ENCODE measurements around the gene ARSD.
"Not testable (repeated sequence)": the region's sequence is repeated elsewhere in the genome, so short reads cannot be mapped to it uniquely, and the experiment has no call there.

The ARSD gene

GRCh38 chrX:2889706-2890490, 39.2 kb downstream of the ARSD start:
- DNase-seq, result not testable (repeated sequence)

GRCh38 chrX:2889045-2889605, 40.0 kb downstream of the ARSD start:
- DNase-seq, result no peak

- DNase-seq, result no peak
These were observed 40.8 kb downstream of the ARSD start for GRCh38 chrX:2888309-2888708.

DNA sequence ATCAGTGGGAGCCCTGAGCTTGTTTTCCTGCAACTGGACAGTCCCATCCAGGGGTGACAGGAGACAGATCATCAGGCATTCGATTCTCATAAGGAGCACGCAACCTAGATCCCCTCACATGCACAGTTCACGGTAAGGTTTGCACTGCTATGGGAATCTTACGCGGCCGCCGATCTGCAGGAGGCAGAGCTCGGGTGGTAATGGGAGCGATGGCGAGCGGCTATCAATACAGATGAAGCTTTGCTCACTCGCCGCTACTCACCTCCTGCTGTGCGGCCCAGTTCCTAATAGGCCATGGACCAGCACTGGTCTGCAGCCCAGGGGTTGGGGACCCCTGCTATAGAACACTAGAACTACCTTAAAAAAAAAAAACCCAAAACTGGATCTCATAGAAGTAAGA, 45.4 kb downstream of the ARSD start:
- DNase-seq, result no peak

GRCh38 chrX:2879670-2880069, 49.5 kb downstream of the ARSD start:
- DNase-seq, result no peak

DNA sequence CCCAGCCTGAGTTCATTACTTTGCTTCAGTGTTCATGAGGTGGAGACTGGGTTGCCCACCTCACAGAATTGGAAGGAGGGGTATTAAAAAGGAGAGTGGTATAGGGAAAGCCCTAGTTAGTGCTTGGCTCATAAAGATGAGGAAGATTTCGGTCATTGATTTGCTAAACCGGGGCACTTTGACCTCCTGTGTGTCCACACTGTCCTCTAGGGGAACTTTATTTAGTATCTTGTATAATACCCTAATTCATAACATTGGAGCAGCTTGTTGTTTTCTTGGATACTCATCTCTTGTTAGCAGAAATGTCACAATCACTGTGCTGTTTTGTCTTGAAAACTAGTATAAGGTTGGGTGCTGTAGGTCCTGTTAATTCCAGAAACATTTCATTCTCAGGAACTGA, 50.6 kb downstream of the ARSD start:
- no peak for DNase-seq

DNA sequence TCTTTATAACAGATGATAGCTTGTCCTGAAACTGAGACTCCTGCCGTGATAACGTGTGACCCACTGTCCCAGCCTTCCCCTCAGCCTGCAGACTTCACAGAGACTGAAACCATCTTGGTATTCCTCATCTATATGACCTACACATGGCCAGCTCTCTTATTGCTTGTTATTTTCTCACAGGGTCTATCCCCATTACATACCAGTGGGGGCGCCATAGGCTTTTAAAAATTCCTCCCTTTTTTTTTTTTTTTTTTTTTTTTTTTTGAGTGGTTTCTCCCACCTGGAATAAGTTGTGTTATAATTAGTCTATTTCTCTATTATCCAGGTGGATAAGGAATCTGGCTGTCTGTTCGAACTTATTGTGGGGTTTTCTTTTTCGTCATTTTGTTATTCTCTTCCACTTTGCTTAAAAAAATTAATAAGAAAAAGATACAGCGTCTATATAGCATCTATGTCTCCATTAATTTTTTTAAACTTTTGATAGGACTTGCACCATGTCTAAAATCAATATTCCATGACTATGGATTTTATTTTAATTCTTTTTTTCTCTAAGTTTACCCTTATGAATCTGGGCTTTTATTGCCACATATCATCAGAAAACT, 53.2 kb downstream of the ARSD start:
- DNase-seq, result no peak

DNA sequence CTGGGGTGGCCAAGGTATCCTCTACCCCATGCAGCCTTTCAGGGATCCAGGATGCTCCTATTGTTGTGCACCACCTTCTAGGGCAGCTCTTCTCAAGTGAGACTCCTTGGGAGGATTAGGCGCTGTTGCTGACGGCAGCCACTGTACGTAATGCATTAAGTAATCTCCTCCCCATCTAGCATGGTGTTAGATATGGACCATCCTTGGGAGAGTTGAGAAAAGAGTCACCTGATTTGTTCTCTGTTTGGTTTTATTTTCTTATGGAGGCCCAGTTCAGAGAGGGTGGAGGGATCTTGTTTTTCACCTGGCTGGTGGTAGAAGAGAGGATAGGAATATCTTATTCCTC, 54.0 kb downstream of the ARSD start:
- no peak for DNase-seq

GRCh38 chrX:2874222-2875135, 54.7 kb downstream of the ARSD start:
- no peak for DNase-seq

- no peak for DNase-seq
These were observed 56.4 kb downstream of the ARSD start for GRCh38 chrX:2872671-2873277.

DNA sequence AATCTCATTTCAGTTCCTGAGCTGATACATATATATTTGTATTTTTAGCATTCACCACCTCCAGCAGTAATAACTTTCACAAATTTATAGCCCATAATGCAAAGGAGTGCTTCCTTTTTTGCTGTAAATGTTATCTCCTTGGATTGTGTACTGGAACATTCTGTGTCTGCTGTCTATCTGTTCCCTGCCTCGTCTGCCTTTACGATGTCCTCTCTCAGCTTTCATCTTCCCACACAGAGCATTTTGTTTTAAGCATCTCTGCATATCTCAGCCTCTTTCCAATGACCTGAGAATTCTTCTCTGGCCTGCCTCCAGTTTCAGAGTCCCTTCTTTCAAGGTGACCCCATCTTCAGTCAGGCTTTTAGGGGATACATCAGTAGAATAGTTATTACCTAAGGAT, 57.3 kb downstream of the ARSD start:
- no peak for DNase-seq

- DNase-seq, result no peak
These were observed 58.5 kb downstream of the ARSD start for GRCh38 chrX:2870650-2871049.

GRCh38 chrX:2867206-2867605, 61.9 kb downstream of the ARSD start:
- no peak for DNase-seq

GRCh38 chrX:2863646-2864045, 65.5 kb downstream of the ARSD start:
- DNase-seq, result no peak

- no peak for DNase-seq
These were observed 66.7 kb downstream of the ARSD start for GRCh38 chrX:2862404-2862803.

DNA sequence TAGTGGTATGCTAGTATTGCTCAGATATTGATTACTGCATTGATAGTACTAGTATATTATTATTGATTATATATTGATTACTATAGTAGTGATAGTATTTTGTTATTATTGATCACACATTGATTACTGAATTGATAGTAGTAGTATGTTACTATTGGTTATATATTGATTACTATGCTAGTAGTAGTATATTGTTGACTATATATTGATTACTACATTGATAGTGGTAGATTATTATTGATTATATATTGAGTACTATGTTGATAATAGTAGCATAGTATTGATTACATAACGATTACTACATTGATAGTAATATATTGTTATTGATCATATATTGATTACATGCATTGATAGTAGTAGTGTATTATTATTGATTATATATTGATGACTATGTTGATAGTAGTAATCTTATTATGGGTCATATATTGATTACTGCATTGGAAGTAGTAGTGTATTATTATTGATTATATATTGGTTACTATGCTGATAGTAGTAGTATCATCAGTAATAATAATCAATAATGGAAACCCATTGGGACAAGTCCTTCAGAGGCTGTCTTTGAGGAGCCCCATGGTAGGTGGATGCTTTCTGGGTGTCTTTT, 69.8 kb downstream of the ARSD start:
- no peak for DNase-seq

GRCh38 chrX:2857566-2857965, 71.6 kb downstream of the ARSD start:
- DNase-seq, result no peak

DNA sequence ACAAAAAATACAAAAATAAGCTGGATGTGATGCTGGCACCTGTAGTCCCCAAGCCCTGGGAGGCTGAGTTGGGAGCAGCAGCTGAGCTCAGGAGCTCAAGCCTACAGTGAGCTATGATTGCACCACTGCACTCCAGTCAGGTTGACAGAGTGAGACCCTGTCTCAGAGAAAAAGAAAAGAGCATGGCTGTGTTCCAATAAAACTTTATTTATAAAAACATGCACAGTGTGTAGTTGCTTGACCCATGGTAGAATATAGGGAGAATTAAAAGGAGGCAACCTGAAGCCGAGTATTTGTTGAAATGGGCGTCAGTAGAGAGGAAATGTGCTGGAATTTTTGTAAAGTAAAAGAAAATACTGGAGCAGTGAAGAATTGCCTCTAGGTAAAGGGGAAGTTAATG, 73.4 kb downstream of the ARSD start:
- no peak for DNase-seq

GRCh38 chrX:2854918-2855317, 74.2 kb downstream of the ARSD start:
- no peak for DNase-seq

Data from DMS 273 treated with DMSO at 0.1 percent for 48 hours (cell line).